Loucy (cell line): Measurements from ENCODE around the gene RAB8A.

Source experiments
- EZH2phosphoT487 ChIP-seq: fragments of 200-600 bp; IDR thresholded peaks from 2 replicates; pipeline ENCODE4 v1.6.1; 2018; ENCODE audit warnings: antibody characterized with exemption, mild to moderate bottlenecking, moderate library complexity, borderline replicate concordance
- TF ChIP-seq, protein P1 (sequence below): fragments of 200-600 bp; sonication (generic); conservative IDR thresholded peaks from 2 replicates; pipeline ENCODE4 v1.5.1; 2014; ENCODE audit warnings: mild to moderate bottlenecking, antibody characterized with exemption, low read length

- TF ChIP-seq, protein P1, sequence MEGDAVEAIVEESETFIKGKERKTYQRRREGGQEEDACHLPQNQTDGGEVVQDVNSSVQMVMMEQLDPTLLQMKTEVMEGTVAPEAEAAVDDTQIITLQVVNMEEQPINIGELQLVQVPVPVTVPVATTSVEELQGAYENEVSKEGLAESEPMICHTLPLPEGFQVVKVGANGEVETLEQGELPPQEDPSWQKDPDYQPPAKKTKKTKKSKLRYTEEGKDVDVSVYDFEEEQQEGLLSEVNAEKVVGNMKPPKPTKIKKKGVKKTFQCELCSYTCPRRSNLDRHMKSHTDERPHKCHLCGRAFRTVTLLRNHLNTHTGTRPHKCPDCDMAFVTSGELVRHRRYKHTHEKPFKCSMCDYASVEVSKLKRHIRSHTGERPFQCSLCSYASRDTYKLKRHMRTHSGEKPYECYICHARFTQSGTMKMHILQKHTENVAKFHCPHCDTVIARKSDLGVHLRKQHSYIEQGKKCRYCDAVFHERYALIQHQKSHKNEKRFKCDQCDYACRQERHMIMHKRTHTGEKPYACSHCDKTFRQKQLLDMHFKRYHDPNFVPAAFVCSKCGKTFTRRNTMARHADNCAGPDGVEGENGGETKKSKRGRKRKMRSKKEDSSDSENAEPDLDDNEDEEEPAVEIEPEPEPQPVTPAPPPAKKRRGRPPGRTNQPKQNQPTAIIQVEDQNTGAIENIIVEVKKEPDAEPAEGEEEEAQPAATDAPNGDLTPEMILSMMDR, result no peak
- TF ChIP-seq EZH2phosphoT487, result no peak
Measured at GRCh38 chr19:16113727-16114126, 2.0 kb downstream of the RAB8A start.
